Lung (tissue), 12 donors: Measurements from ENCODE around the gene ZNF649. TPM values are rescaled to one million over a fixed set of nuclear protein-coding genes. Genes with fewer than 3 reads are reported as not detected.

ENCODE experiments used
- ATAC-seq: fragments of 200-7000 bp; cut with Tn5 transposase; one replicate; pipeline ENCODE4 v1.9.1; 2020; ENCODE audit warnings: moderate number of reproducible peaks; ENCODE audit not compliant: insufficient read depth, low FRiP score
- DNase-seq, 3 donors: peaks; one replicate each; pipeline ENCODE4 v3.0.0-alpha.2; 2013 to 2017
- H3K27ac ChIP-seq, 2 donors: one replicate each; pipeline ENCODE4 v1.5.1; 2013; ENCODE audit warnings: mild to moderate bottlenecking in 2 of 2, moderate library complexity in 2 of 2, control low read depth in 1 of 2, inconsistent platforms in 1 of 2, low read depth in 1 of 2, low read length in 1 of 2
- H3K27me3 ChIP-seq, 3 donors: one replicate each; pipeline ENCODE4 v1.5.1; 2013; ENCODE audit warnings: low read length in 2 of 3; ENCODE audit not compliant: control insufficient read depth in 3 of 3, insufficient read depth in 3 of 3
- H3K36me3 ChIP-seq, 4 donors: one replicate each; pipeline ENCODE4 v1.5.1; 2013; ENCODE audit warnings: low read length in 4 of 4, mild to moderate bottlenecking in 1 of 4, moderate library complexity in 1 of 4; ENCODE audit not compliant: control insufficient read depth in 4 of 4, insufficient read depth in 4 of 4
- H3K4me1 ChIP-seq, 5 donors: one replicate each; pipeline ENCODE4 v1.5.1; 2013; ENCODE audit warnings: low read length in 5 of 5, mild to moderate bottlenecking in 2 of 5, moderate library complexity in 1 of 5; ENCODE audit not compliant: control insufficient read depth in 5 of 5, insufficient read depth in 5 of 5
- H3K4me3 ChIP-seq: one replicate; pipeline ENCODE4 v1.5.1; 2013; ENCODE audit warnings: mild to moderate bottlenecking, control low read depth, moderate library complexity
- H3K9ac ChIP-seq, 2 donors: one replicate each; pipeline ENCODE4 v1.5.1; 2013; ENCODE audit warnings: low read length in 2 of 2, control low read depth in 1 of 2; ENCODE audit not compliant: insufficient read depth in 1 of 2
- H3K9me3 ChIP-seq, 4 donors: one replicate each; pipeline ENCODE4 v1.5.1; 2013; ENCODE audit warnings: low read length in 3 of 4, mild to moderate bottlenecking in 1 of 4, moderate library complexity in 1 of 4; ENCODE audit not compliant: control insufficient read depth in 4 of 4, insufficient read depth in 3 of 4
- CTCF ChIP-seq: IDR thresholded peaks from 2 replicates; pipeline ENCODE4 v1.5.1; 2012; ENCODE audit warnings: mild to moderate bottlenecking; ENCODE audit errors: control extremely low read depth, extremely low read depth
- whole genome bisulfite sequencing, 2 donors: extraction: QIAGEN DNeasy Blood & Tissue Kit; methylation state at CpG; one replicate each; pipeline ENCODE4 v1.1.7; 2013; 5-methylcytosine and 5-hydroxymethylcytosine counted together
- polyA plus RNA-seq, 2 donors: library from polyadenylated mRNA; stranded (reverse); fragments of 200-250 nt; gene quantifications; one replicate each; pipeline ENCODE4 v1.2.1, GENCODE V29; 2013
- total RNA-seq, 2 donors: library from RNA; depleted of rRNA in 1 of 2; stranded (reverse); fragments of >200 nt in 1 of 2; gene quantifications; one replicate each; pipeline ENCODE4 v1.2.1, GENCODE V29; 2014 to 2021
- donor health status: control.
- donor health status: control.
- donor health status: Bipolar disorder and iron deficiency.
- donor health status: healthy.
- donor health status: DM: yes; HTN: yes; CAD: no.

ZNF649 gene
- total and polyA plus RNA-seq, 4 donors: 4.6 to 22.1 (median 7.0) TPM

- H3K4me3 ChIP-seq: peak within 1 kb of the TSS; percentile 62
- H3K27ac ChIP-seq: peak within 1 kb of the TSS; percentile 65 to 84
- H3K4me1 ChIP-seq: peaks cover 0 to 7% (median 2%) of the 10 kb centered on the region in 5 donors
- no peaks in the 10 kb centered on the region for H3K27me3 ChIP-seq
- DNase-seq (peak; percentile 96 to 98 (median 98)), ATAC-seq (peak; percentile 69)
- peaks cover 21 to 36% (median 33%) of the 10 kb centered on the region in 4 donors for H3K36me3 ChIP-seq
- TF ChIP-seq CTCF: no peak
- H3K9me3 ChIP-seq: peaks cover 25 to 36% (median 30%) of the 10 kb centered on the region in 4 donors
- WGBS, 2 donors: 6 to 11% methylated on average over 56 of the region's 56 CpGs
- H3K9ac ChIP-seq: peak within 1 kb of the TSS; percentile 33 to 89
Measured at GRCh38 chr19:51887522-51888498, 17.0 kb downstream of the ZNF649 start, which contains the start of gene ZNF577. Gene ZNF577 (minus strand): TSS chr19:51887951. CDS start chr19:51880382, 7,569 bp downstream.

- DNase-seq (no peak), ATAC-seq (no peak)
- peaks cover 4 to 34% (median 9%) of the 10 kb centered on the region in 4 donors for H3K9me3 ChIP-seq
- H3K27me3 ChIP-seq: no peaks in the 10 kb centered on the region
- peaks cover 0 to 7% (median 2%) of the 10 kb centered on the region in 5 donors for H3K4me1 ChIP-seq
- 94 to 95% methylated on average over 2 of the region's 2 CpGs for WGBS, 2 donors
- no peak for TF ChIP-seq CTCF
- no peak overlapping the region for H3K27ac ChIP-seq
- peaks cover 9 to 16% (median 14%) of the 10 kb centered on the region in 4 donors for H3K36me3 ChIP-seq
- H3K9ac ChIP-seq: no peak overlapping the region
- no peak overlapping the region for H3K4me3 ChIP-seq
Measured at GRCh38 chr19:51884713-51885112, 20.1 kb downstream of the ZNF649 start.

GRCh38 chr19:51882518-51882917 lies 22.3 kb downstream of the ZNF649 start:
- peaks cover 3 to 30% (median 7%) of the 10 kb centered on the region in 4 donors for H3K9me3 ChIP-seq
- no peak overlapping the region for H3K9ac ChIP-seq
- peaks cover 0 to 7% (median 0%) of the 10 kb centered on the region in 5 donors for H3K4me1 ChIP-seq
- H3K4me3 ChIP-seq: no peak overlapping the region
- peaks cover 8 to 26% (median 21%) of the 10 kb centered on the region in 4 donors for H3K36me3 ChIP-seq
- ATAC-seq (no peak), DNase-seq (no peak)
- TF ChIP-seq CTCF: no peak
- H3K27ac ChIP-seq: no peak overlapping the region
- no peaks in the 10 kb centered on the region for H3K27me3 ChIP-seq
- WGBS, 2 donors: 99% methylated on average over 3 of the region's 3 CpGs
